Lower leg skin (tissue), 3 donors: Measurements from ENCODE around the gene DHX40.

Experiments
- POLR2A ChIP-seq, 2 donors: fragments of 450-650 bp; IDR thresholded peaks; one replicate each; pipeline ENCODE4 v1.6.1; 2016 to 2017; ENCODE audit warnings: antibody characterized with exemption in 2 of 2, mild to moderate bottlenecking in 1 of 2, moderate library complexity in 1 of 2
- TF ChIP-seq, protein P1 (sequence below), 3 donors: fragments of 450-650 bp; IDR thresholded peaks; one replicate each; pipeline ENCODE4 v1.5.1; 2016; ENCODE audit warnings: antibody characterized with exemption in 3 of 3, mild to moderate bottlenecking in 3 of 3, moderate library complexity in 2 of 3

DNA sequence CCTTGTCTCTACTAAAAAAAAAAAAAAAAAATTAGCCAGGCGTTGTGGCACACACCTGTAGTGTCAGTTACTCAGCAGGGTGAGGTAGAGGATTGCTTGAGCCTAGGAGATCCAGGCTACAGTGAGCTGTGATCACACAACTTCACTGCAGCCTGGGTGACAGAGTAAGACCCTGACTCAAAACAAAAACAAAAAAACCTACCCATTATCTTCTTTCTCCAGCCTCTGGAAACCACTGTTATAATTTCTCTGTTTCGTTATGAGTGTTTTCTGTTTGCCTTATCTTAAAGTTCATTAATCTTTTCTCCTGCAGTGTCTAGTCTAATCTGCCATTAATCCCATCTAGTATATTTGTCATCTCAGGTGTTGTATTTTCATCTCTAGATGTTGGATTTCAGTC, 35.7 kb downstream of the DHX40 start:
- no peak for TF ChIP-seq POLR2A (IDR thresholded peaks at IDR 0.05)
- TF ChIP-seq, protein P1, sequence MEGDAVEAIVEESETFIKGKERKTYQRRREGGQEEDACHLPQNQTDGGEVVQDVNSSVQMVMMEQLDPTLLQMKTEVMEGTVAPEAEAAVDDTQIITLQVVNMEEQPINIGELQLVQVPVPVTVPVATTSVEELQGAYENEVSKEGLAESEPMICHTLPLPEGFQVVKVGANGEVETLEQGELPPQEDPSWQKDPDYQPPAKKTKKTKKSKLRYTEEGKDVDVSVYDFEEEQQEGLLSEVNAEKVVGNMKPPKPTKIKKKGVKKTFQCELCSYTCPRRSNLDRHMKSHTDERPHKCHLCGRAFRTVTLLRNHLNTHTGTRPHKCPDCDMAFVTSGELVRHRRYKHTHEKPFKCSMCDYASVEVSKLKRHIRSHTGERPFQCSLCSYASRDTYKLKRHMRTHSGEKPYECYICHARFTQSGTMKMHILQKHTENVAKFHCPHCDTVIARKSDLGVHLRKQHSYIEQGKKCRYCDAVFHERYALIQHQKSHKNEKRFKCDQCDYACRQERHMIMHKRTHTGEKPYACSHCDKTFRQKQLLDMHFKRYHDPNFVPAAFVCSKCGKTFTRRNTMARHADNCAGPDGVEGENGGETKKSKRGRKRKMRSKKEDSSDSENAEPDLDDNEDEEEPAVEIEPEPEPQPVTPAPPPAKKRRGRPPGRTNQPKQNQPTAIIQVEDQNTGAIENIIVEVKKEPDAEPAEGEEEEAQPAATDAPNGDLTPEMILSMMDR (IDR thresholded peaks at IDR 0.05): no peak
